Measurements from ENCODE around the gene RNF19B. TPM values are rescaled to one million over a fixed set of nuclear protein-coding genes. Genes with fewer than 3 reads are reported as not detected.
A peak's percentile ranks its signal among the peaks of the same experiment; 100 is the strongest.

The RNF19B gene
- total and polyA plus RNA-seq, 4 experiments from 2014 or later, result 1.1 to 30.6 (median 16.6) TPM

DNA sequence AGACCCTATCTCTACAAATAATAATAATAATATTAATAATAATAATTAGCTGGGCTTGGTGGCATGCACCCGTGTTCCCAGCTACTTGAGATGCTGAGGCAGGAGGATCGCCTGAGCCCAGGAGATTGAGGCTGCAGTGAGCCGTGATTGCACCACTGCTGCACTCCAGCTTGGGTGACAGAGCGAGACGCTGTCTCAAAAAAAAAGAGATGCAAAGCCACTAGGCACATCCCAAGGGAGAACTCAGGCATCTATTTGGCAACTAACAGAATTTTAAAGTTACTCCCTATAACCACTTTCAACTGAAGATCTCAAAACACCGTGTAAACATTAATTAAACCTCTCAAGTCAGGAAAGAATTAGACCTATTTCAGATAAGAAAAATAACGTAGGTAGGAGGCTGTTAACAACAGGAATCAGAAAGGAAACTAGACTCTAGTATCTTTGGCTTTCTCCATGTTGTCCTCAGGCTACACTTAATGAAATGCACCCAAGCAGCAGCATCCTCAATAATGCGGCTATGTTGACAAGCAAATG lies 3.7 kb downstream of the RNF19B start:
- intact Hi-C loops (cut with micrococcal nuclease), result loop anchor here (5.0 kb wide), 1 partner anchor 144 kb away; the partner anchor contains the start of genes S100PBP and YARS1
- CTCF ChIA-PET (ENCODE audit: partially characterized antibody), result interaction anchor here (0.9 kb wide), 1 partner anchor 1245 kb away, joined by 3 read pairs; no protein-coding TSS in a partner anchor
- H3K4me3 ChIP-seq (ENCODE audit: low read length in 2 of 2), result no peak overlapping the region

DNA sequence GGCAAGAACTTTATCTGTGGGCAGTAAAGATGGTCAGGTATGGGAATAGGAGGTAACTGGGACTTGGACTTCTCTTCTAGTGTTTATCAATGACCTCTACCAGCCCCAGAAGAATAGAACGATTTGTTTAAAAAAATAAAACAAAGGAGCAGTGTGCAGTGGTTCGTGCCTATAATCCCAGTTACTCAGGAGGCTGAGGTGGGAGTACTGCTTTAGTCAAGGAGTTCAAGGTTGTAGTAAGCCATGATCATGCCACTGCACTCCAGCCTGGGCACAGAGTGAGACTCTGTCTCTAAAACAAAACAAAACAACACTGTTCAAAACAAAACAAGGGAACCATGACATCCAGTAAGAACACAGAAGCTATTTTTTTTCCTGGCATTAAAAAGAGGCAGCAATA lies 4.3 kb downstream of the RNF19B start:
- ChIA-PET POLR2A (ENCODE audit: partially characterized antibody) (interaction anchor here (12.9 kb wide), 1 partner anchor 21 kb away, joined by 205 read pairs; no protein-coding TSS in a partner anchor), CTCF (ENCODE audit: partially characterized antibody) (interaction anchor here (0.9 kb wide), 1 partner anchor 1244 kb away, joined by 3 read pairs; no protein-coding TSS in a partner anchor)
- Histone ChIP-seq H3K36me3 (ENCODE audit: insufficient read depth, low read length) (no peaks in the 10 kb centered on the region), H3K27me3 (ENCODE audit: insufficient read depth, low read length) (no peaks in the 10 kb centered on the region), H3K4me1 (ENCODE audit: insufficient read depth, low read length) (peaks cover 68% of the 10 kb centered on the region), H3K4me3 (ENCODE audit: low read length in 2 of 2) (no peak overlapping the region), H3K27ac (ENCODE audit: low read depth, low read length) (no peak overlapping the region), H3K9me3 (ENCODE audit: control insufficient read depth in 1 of 2, low read length in 2 of 2) (no peaks in the 10 kb centered on the region)
- peaks cover 0 to 15% of the 10 kb centered on the region in 2 donors for H3K36me3 Mint-ChIP-seq
- DNase-seq, result no peak
- peaks cover 47 to 83% (median 66%) of the 10 kb centered on the region in 4 donors for H3K4me1 Mint-ChIP-seq
- no peaks in the 10 kb centered on the region for H3K27me3 Mint-ChIP-seq
- peak overlapping the region in 6 of 7 donors; percentile 31 to 82 (median 62) for H3K27ac Mint-ChIP-seq
- peak overlapping the region in 2 of 8 donors; percentile 41 to 67 for H3K4me3 Mint-ChIP-seq
- intact Hi-C loops (cut with micrococcal nuclease), result loop anchor here (5.0 kb wide), 1 partner anchor 143 kb away; the partner anchor contains the start of genes S100PBP and YARS1
- H3K9me3 Mint-ChIP-seq, result no peaks in the 10 kb centered on the region

More for the DNA sequence above, 3.7 kb downstream of the RNF19B start:
- POLR2A ChIA-PET (ENCODE audit: partially characterized antibody), result interaction anchor here (0.8 to 12.9 kb wide), 2 partner anchors 20 to 23 kb away, joined by 3 to 205 read pairs; no protein-coding TSS in a partner anchor
- no peaks in the 10 kb centered on the region for H3K27me3 Mint-ChIP-seq
- H3K36me3 Mint-ChIP-seq, result peaks cover 0 to 15% of the 10 kb centered on the region in 2 donors
- Histone ChIP-seq H3K36me3 (ENCODE audit: insufficient read depth, low read length) (no peaks in the 10 kb centered on the region), H3K4me1 (ENCODE audit: insufficient read depth, low read length) (peaks cover 69% of the 10 kb centered on the region), H3K9me3 (ENCODE audit: control insufficient read depth in 1 of 2, low read length in 2 of 2) (no peaks in the 10 kb centered on the region), H3K27me3 (ENCODE audit: insufficient read depth, low read length) (no peaks in the 10 kb centered on the region), H3K27ac (ENCODE audit: low read depth, low read length) (no peak overlapping the region)
- no peak for DNase-seq
- H3K27ac Mint-ChIP-seq, result peak overlapping the region in 6 of 7 donors; percentile 1 to 90 (median 60)
- H3K4me1 Mint-ChIP-seq, result peaks cover 45 to 79% (median 63%) of the 10 kb centered on the region in 4 donors
- H3K9me3 Mint-ChIP-seq, result no peaks in the 10 kb centered on the region
- peak overlapping the region in 5 of 8 donors; percentile 11 to 60 (median 21) for H3K4me3 Mint-ChIP-seq

DNA sequence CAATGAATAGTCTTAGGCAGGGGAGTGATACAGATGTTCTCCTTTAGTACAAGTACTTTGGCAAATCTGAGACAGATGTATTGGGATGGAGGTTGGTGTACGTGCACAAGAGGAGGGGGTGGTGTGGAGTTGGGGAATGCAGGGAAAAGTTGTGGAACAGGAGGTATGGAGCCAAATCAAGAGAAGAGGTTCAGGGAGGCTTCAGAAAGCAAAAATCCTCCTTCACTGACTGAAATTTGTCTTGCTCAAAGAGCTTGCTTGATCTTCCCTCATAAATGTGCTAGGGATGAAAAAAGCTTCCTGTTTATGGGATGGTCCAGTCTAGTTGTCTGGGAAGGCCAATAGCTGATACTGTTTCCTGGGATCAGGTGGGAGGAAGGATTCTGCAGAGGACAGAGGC lies 5.8 kb downstream of the RNF19B start:
- no peak overlapping the region for H3K27ac ChIP-seq (ENCODE audit: low read depth, low read length)
- ChIA-PET POLR2A (ENCODE audit: partially characterized antibody) (interaction anchor here (1.1 to 2.4 kb wide), 2 partner anchors 10 to 22 kb away, joined by 4 to 11 read pairs; no protein-coding TSS in a partner anchor), CTCF (ENCODE audit: partially characterized antibody) (interaction anchor here (0.6 to 1.7 kb wide), 3 partner anchors 10 to 214 kb away, joined by 3 to 4 read pairs (median 4); no protein-coding TSS in a partner anchor)
- peaks cover 0 to 16% of the 10 kb centered on the region in 2 donors for H3K36me3 Mint-ChIP-seq
- no peak overlapping the region for H3K4me3 ChIP-seq (ENCODE audit: low read length in 2 of 2)
- DNase-seq, result no peak
- intact Hi-C loops (cut with micrococcal nuclease), result no loop called here
- no peaks in the 10 kb centered on the region for H3K9me3 Mint-ChIP-seq
- H3K4me1 Mint-ChIP-seq, result peaks cover 53 to 89% (median 75%) of the 10 kb centered on the region in 4 donors
- no peaks in the 10 kb centered on the region for H3K36me3 ChIP-seq (ENCODE audit: insufficient read depth, low read length)
- H3K9me3 ChIP-seq (ENCODE audit: control insufficient read depth in 1 of 2, low read length in 2 of 2), result no peaks in the 10 kb centered on the region
- H3K27me3 Mint-ChIP-seq, result no peaks in the 10 kb centered on the region
- H3K4me1 ChIP-seq (ENCODE audit: insufficient read depth, low read length), result peaks cover 68% of the 10 kb centered on the region
- no peaks in the 10 kb centered on the region for H3K27me3 ChIP-seq (ENCODE audit: insufficient read depth, low read length)
- peak overlapping the region in 3 of 8 donors; percentile 1 to 35 (median 13) for H3K4me3 Mint-ChIP-seq
- H3K27ac Mint-ChIP-seq, result peak overlapping the region in 5 of 7 donors; percentile 0 to 82 (median 64)

DNA sequence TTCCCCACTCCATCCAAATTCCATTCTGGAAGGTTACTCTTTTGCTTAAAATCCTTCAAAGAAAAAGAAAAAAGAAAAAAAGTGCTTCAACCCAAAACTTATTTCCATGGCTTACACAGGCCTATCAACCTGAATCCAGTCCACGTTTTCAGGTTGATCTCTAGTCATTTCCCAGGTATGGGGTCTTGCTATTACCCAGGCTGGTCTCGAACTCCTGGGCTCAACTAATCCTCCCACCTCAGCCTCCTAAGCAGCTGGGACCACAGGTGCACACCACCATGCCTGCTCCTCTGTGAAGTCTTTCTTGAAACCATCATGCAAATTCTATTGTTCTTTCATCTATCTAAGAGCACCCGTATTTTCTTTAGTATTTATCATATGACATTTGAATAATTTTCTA lies 7.6 kb downstream of the RNF19B start:
- no peak for DNase-seq
- Mint-ChIP-seq H3K27me3 (no peaks in the 10 kb centered on the region), H3K9me3 (no peaks in the 10 kb centered on the region), H3K27ac (peak overlapping the region in 4 of 7 donors; percentile 1 to 43 (median 37)), H3K4me3 (peak overlapping the region in 1 of 8 donors; percentile 13), H3K36me3 (peaks cover 7 to 16% of the 10 kb centered on the region in 2 donors), H3K4me1 (peaks cover 49 to 80% (median 67%) of the 10 kb centered on the region in 4 donors)
- ChIA-PET CTCF (ENCODE audit: partially characterized antibody) (interaction anchor here (1.1 to 1.9 kb wide), 3 partner anchors 8 to 50 kb away, joined by 4 to 5 read pairs (median 4); partner anchors contain the start of gene RNF19B), POLR2A (ENCODE audit: partially characterized antibody) (interaction anchor here (1.7 to 2.4 kb wide), 2 partner anchors 24 to 41 kb away, joined by 3 to 11 read pairs; no protein-coding TSS in a partner anchor)
- Histone ChIP-seq H3K4me1 (ENCODE audit: insufficient read depth, low read length) (peaks cover 63% of the 10 kb centered on the region), H3K4me3 (ENCODE audit: low read length in 2 of 2) (no peak overlapping the region), H3K27ac (ENCODE audit: low read depth, low read length) (no peak overlapping the region), H3K36me3 (ENCODE audit: insufficient read depth, low read length) (no peaks in the 10 kb centered on the region), H3K9me3 (ENCODE audit: control insufficient read depth in 1 of 2, low read length in 2 of 2) (no peaks in the 10 kb centered on the region), H3K27me3 (ENCODE audit: insufficient read depth, low read length) (no peaks in the 10 kb centered on the region)
- intact Hi-C loops (cut with micrococcal nuclease), result no loop called here

GRCh38 chr1:32954168-32954567 lies 10.4 kb downstream of the RNF19B start:
- no peak for DNase-seq
- intact Hi-C loops (cut with micrococcal nuclease), result no loop called here
- H3K9me3 ChIP-seq (ENCODE audit: control insufficient read depth in 1 of 2, low read length in 2 of 2), result no peaks in the 10 kb centered on the region
- Mint-ChIP-seq H3K4me3 (no peak overlapping the region), H3K27me3 (no peaks in the 10 kb centered on the region), H3K4me1 (peaks cover 36 to 70% (median 52%) of the 10 kb centered on the region in 4 donors), H3K27ac (no peak overlapping the region), H3K36me3 (peaks cover 7 to 21% of the 10 kb centered on the region in 2 donors), H3K9me3 (no peaks in the 10 kb centered on the region)
- no peak overlapping the region for H3K27ac ChIP-seq (ENCODE audit: low read depth, low read length)
- no peaks in the 10 kb centered on the region for H3K27me3 ChIP-seq (ENCODE audit: insufficient read depth, low read length)
- CTCF ChIA-PET (ENCODE audit: partially characterized antibody), result interaction anchor here (0.7 to 3.2 kb wide), 5 partner anchors 11 to 1030 kb away, joined by 3 to 14 read pairs (median 3); no protein-coding TSS in a partner anchor
- H3K4me3 ChIP-seq (ENCODE audit: low read length in 2 of 2), result no peak overlapping the region
- H3K36me3 ChIP-seq (ENCODE audit: insufficient read depth, low read length), result no peaks in the 10 kb centered on the region
- POLR2A ChIA-PET (ENCODE audit: partially characterized antibody), result interaction anchor here (0.6 to 3.9 kb wide), 5 partner anchors 8 to 154 kb away, joined by 3 to 28 read pairs (median 4); partner anchors contain the start of gene RNF19B
- H3K4me1 ChIP-seq (ENCODE audit: insufficient read depth, low read length), result peaks cover 41% of the 10 kb centered on the region

GRCh38 chr1:32953495-32953894 lies 11.1 kb downstream of the RNF19B start:
- Mint-ChIP-seq H3K27me3 (no peaks in the 10 kb centered on the region), H3K9me3 (no peaks in the 10 kb centered on the region), H3K36me3 (peaks cover 7 to 25% of the 10 kb centered on the region in 2 donors), H3K27ac (peak overlapping the region in 4 of 7 donors; percentile 1 to 67 (median 40)), H3K4me3 (peak overlapping the region in 1 of 8 donors; percentile 15), H3K4me1 (peaks cover 30 to 63% (median 45%) of the 10 kb centered on the region in 4 donors)
- H3K27ac ChIP-seq (ENCODE audit: low read depth, low read length), result no peak overlapping the region
- no peaks in the 10 kb centered on the region for H3K27me3 ChIP-seq (ENCODE audit: insufficient read depth, low read length)
- ChIA-PET CTCF (ENCODE audit: partially characterized antibody) (interaction anchor here (0.7 to 3.2 kb wide), 4 partner anchors 12 to 1030 kb away, joined by 3 to 14 read pairs (median 3); no protein-coding TSS in a partner anchor), POLR2A (ENCODE audit: partially characterized antibody) (interaction anchor here (1.0 to 3.9 kb wide), 6 partner anchors 9 to 155 kb away, joined by 3 to 28 read pairs (median 4); partner anchors contain the start of gene RNF19B)
- H3K36me3 ChIP-seq (ENCODE audit: insufficient read depth, low read length), result no peaks in the 10 kb centered on the region
- intact Hi-C loops (cut with micrococcal nuclease), result no loop called here
- H3K4me1 ChIP-seq (ENCODE audit: insufficient read depth, low read length), result peaks cover 35% of the 10 kb centered on the region
- no peak for DNase-seq
- no peaks in the 10 kb centered on the region for H3K9me3 ChIP-seq (ENCODE audit: control insufficient read depth in 1 of 2, low read length in 2 of 2)
- H3K4me3 ChIP-seq (ENCODE audit: low read length in 2 of 2), result no peak overlapping the region
